ENCODE results near the gene SND1. TPM values are rescaled to one million over a fixed set of nuclear protein-coding genes. Genes with fewer than 3 reads are reported as not detected.

The SND1 gene
- total RNA-seq, 1 donor from 2014 or later, result 232 TPM

GRCh38 chr7:128139406-128139805 lies 487.4 kb downstream of the SND1 start:
- FAIRE-seq, result no peak
- Histone ChIP-seq H3K4me3 (ENCODE audit: low read depth, low read length) (no peak overlapping the region), H3K27me3 (ENCODE audit: control insufficient read depth, insufficient read depth, low read length) (peaks cover 17% of the 10 kb centered on the region), H3K36me3 (ENCODE audit: control insufficient read depth, insufficient read depth, low read length) (no peaks in the 10 kb centered on the region)
- no peak for DNase-seq (ENCODE audit: low read depth)
- no peak for TF ChIP-seq CTCF (IDR thresholded peaks at IDR 0.05; ENCODE audit: insufficient read depth, low read length, severe bottlenecking)

DNA sequence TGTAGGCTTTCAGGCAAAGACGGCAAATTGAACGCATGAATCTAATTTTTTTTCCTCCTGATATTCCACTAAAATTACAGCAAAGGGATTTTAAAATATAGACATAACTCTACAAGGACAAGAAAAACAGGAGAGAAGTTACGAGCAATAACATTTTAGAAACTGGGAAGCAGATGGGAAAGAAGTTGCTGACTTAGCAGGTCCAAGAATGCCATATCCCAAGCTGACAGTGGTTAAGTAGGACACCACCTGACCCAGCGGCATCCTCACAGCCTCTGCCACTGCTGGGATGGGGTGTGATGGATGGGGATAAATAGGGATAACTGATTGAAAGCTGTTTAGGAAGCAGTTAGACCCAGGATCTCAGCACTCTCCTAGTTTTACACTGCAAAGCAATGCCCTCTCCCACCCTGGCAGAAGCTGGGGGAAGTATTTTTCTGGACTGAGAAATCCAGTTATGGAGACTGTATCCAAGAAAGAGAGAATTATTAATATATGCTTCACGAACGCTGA lies 489.7 kb downstream of the SND1 start:
- DNase-seq (ENCODE audit: low read depth), result no peak
- no peaks in the 10 kb centered on the region for H3K36me3 ChIP-seq (ENCODE audit: control insufficient read depth, insufficient read depth, low read length)
- H3K27me3 ChIP-seq (ENCODE audit: control insufficient read depth, insufficient read depth, low read length), result peaks cover 4% of the 10 kb centered on the region
- no peak for FAIRE-seq
- no peak overlapping the region for H3K4me3 ChIP-seq (ENCODE audit: low read depth, low read length)
- TF ChIP-seq CTCF (IDR thresholded peaks at IDR 0.05; ENCODE audit: insufficient read depth, low read length, severe bottlenecking), result no peak

Other genes with a start within 250 kb of the SND1 start
- 69.0 and 72.8 TPM in 2 replicates for gene GCC1, start 66.6 kb upstream of the SND1 start, total RNA-seq
- 207 and 237 TPM in 2 replicates for gene ARF5, start 63.8 kb upstream of the SND1 start, total RNA-seq
- gene FSCN3, start 58.5 kb upstream of the SND1 start, total RNA-seq, result 0.79 and 2.8 TPM in 2 replicates
- not detected in 2 replicates for gene PAX4, start 34.1 kb upstream of the SND1 start, total RNA-seq

All from bronchial epithelial cell (primary cell).